ENCODE results near the gene MTSS2.

The MTSS2 gene

DNA sequence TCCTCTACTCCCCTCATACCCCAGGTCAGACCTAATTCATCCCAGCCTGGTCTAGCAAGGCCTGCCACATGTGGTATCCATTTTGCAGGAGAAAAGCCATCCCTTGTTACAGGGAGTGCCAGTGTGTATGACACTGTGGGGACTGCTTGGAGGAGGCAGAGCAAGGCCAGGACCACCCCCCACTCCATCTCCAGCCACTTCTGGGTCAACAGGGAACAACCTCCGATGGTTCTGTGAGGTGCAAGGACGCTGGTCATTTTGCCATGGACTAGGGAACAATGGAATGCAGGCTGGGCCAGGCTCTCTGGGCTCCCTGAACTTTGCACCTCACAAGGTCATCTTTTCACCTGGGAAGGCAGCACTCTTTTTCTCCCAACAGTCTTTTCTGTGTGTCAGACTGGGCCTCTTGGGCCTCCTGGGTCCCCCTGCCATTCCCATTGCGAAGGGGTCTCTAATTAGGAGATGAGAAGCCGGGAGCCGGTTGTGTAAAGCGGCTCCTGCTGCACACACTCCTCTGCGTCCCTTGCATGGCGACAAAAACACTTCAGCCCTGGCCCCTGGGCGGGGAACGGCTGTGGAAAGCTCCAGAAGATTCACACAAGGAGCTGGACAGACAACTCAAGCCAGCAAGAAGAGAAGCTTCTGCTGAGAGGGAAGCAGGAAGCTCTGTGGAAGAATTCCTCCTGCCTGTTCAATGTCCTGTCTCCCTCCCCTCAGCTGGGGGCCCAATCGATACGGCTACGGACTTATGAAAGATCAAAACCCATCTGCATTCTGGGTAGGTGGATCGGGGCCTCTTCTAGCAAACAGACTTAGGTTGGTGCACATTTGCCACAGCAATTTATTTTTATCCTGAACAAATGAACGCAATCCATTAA is 38.5 kb upstream of the MTSS2 start:
- Histone ChIP-seq H3K9ac (ENCODE audit: low read length) (no peak overlapping the region), H3K79me2 (ENCODE audit: control insufficient read depth, insufficient read depth, low read length) (no peaks in the 10 kb centered on the region), H3K4me2 (ENCODE audit: low read length) (no peak overlapping the region), H4K5ac (ENCODE audit: low read length) (no peak overlapping the region), H3K4ac (ENCODE audit: low read depth, low read length) (no peak overlapping the region), H2BK5ac (ENCODE audit: low read length) (no peak overlapping the region), H3K56ac (ENCODE audit: low read length) (no peak overlapping the region), H3K4me1 (ENCODE audit: control insufficient read depth, low read depth, low read length) (peaks cover 2% of the 10 kb centered on the region), H2BK120ac (ENCODE audit: low read depth, low read length) (no peak overlapping the region), H3K4me3 (ENCODE audit: low read length) (no peak overlapping the region), H3K18ac (ENCODE audit: low read length) (no peak overlapping the region), H2AK5ac (ENCODE audit: low read length) (no peak overlapping the region), H3K27ac (ENCODE audit: low read depth, low read length) (no peak overlapping the region), H3K79me1 (ENCODE audit: low read length) (no peaks in the 10 kb centered on the region), H3K27me3 (ENCODE audit: insufficient read depth, low read length, poor library complexity) (no peaks in the 10 kb centered on the region), H3K23ac (ENCODE audit: low read length) (no peak overlapping the region), H4K8ac (ENCODE audit: low read depth, low read length) (no peak overlapping the region), H2BK15ac (replicated peaks; ENCODE audit: low read depth) (no peak overlapping the region), H3K36me3 (ENCODE audit: control insufficient read depth, insufficient read depth, low read length) (no peaks in the 10 kb centered on the region)
- WGBS (ENCODE audit: extremely low coverage, insufficient coverage, low lambda C conversion rate) = no CpG with 5 or more reads among the region's 15 CpGs
- DNase-seq = no peak

DNA sequence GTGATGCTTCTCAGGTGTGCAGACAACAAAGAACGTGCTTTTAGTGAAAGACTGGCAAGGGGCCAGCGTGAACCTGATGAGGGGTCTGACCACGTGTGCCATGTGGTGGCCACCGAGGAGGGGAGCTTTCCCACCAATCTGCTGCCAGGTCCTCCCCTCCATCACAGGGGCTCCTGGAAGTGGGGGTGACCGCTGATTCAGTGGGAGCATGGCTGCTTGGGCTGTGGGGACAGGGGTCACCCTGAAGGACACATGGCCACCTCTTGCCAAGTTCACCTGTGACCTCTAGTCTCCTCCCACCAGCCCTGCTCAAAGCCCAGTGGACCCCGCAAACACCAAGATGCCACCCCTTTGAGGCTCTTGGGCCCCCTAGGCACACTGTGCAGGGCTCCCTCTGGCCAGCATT is 37.9 kb upstream of the MTSS2 start:
- no peaks in the 10 kb centered on the region for H3K36me3 ChIP-seq (ENCODE audit: control insufficient read depth, insufficient read depth, low read length)
- DNase-seq = no peak
- H3K23ac ChIP-seq (ENCODE audit: low read length) = no peak overlapping the region
- H2AK5ac ChIP-seq (ENCODE audit: low read length) = no peak overlapping the region
- peaks cover 2% of the 10 kb centered on the region for H3K4me1 ChIP-seq (ENCODE audit: control insufficient read depth, low read depth, low read length)
- no peak overlapping the region for H2BK15ac ChIP-seq (replicated peaks; ENCODE audit: low read depth)
- H3K4me3 ChIP-seq (ENCODE audit: low read length) = no peak overlapping the region
- H3K79me2 ChIP-seq (ENCODE audit: control insufficient read depth, insufficient read depth, low read length) = no peaks in the 10 kb centered on the region
- no CpG with 5 or more reads among the region's 6 CpGs for WGBS (ENCODE audit: extremely low coverage, insufficient coverage, low lambda C conversion rate)
- no peak overlapping the region for H3K27ac ChIP-seq (ENCODE audit: low read depth, low read length)
- no peak overlapping the region for H3K56ac ChIP-seq (ENCODE audit: low read length)
- no peak overlapping the region for H2BK5ac ChIP-seq (ENCODE audit: low read length)
- H3K4ac ChIP-seq (ENCODE audit: low read depth, low read length) = no peak overlapping the region
- no peak overlapping the region for H3K18ac ChIP-seq (ENCODE audit: low read length)
- H3K4me2 ChIP-seq (ENCODE audit: low read length) = no peak overlapping the region
- H3K9ac ChIP-seq (ENCODE audit: low read length) = no peak overlapping the region
- no peaks in the 10 kb centered on the region for H3K27me3 ChIP-seq (ENCODE audit: insufficient read depth, low read length, poor library complexity)
- H3K79me1 ChIP-seq (ENCODE audit: low read length) = no peaks in the 10 kb centered on the region
- no peak overlapping the region for H4K5ac ChIP-seq (ENCODE audit: low read length)
- H2BK120ac ChIP-seq (ENCODE audit: low read depth, low read length) = no peak overlapping the region
- H4K8ac ChIP-seq (ENCODE audit: low read depth, low read length) = no peak overlapping the region

DNA sequence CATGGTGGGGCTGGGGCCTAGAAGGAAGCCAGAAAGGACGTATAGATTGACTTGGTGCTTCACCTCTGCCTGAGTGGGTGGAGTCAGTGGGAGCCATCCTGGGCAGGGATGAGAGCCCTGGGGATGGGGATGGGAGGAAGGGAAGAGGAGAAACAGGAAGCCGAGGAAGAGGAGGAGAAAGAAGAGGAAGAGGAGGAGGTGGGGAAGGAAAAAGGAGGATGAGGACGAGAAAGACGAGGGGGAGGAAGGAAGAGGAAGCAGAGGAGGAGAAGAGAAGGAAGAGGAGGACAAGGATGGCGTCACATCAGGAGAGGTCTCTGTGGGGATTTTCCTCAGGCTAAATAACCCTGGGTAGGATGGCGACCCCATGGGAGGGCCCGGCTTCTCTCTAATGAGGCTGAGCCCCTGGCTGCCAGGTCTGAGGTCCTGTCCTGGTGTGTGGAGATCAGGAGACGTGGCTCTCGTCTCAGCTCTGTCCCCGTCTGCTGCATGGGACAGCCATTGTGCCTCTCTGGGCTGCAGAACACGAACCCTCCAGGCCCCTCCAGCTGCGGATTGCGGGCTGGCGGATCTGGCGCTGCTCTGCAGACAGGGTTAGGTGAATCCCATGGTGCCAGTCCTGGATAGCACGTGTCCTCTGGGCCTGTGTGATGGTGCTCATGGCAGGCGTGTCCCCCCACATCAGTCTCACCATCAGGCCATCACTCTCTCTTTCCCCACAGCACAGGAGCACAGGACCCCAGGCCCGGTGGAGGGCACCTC is 35.5 kb upstream of the MTSS2 start:
- Histone ChIP-seq H2BK120ac (ENCODE audit: low read depth, low read length) (no peak overlapping the region), H3K56ac (ENCODE audit: low read length) (no peak overlapping the region), H3K23ac (ENCODE audit: low read length) (no peak overlapping the region), H3K18ac (ENCODE audit: low read length) (no peak overlapping the region), H3K79me2 (ENCODE audit: control insufficient read depth, insufficient read depth, low read length) (no peaks in the 10 kb centered on the region), H2AK5ac (ENCODE audit: low read length) (no peak overlapping the region), H4K5ac (ENCODE audit: low read length) (no peak overlapping the region), H3K4me2 (ENCODE audit: low read length) (no peak overlapping the region), H3K27ac (ENCODE audit: low read depth, low read length) (no peak overlapping the region), H3K4ac (ENCODE audit: low read depth, low read length) (no peak overlapping the region), H3K79me1 (ENCODE audit: low read length) (no peaks in the 10 kb centered on the region), H3K4me1 (ENCODE audit: control insufficient read depth, low read depth, low read length) (peaks cover 2% of the 10 kb centered on the region), H2BK15ac (replicated peaks; ENCODE audit: low read depth) (no peak overlapping the region), H4K8ac (ENCODE audit: low read depth, low read length) (no peak overlapping the region), H3K27me3 (ENCODE audit: insufficient read depth, low read length, poor library complexity) (no peaks in the 10 kb centered on the region), H3K4me3 (ENCODE audit: low read length) (no peak overlapping the region), H3K9ac (ENCODE audit: low read length) (no peak overlapping the region), H3K36me3 (ENCODE audit: control insufficient read depth, insufficient read depth, low read length) (no peaks in the 10 kb centered on the region), H2BK5ac (ENCODE audit: low read length) (no peak overlapping the region)
- no peak for DNase-seq
- WGBS (ENCODE audit: extremely low coverage, insufficient coverage, low lambda C conversion rate) = 92% methylated on average over 2 of the region's 18 CpGs

DNA sequence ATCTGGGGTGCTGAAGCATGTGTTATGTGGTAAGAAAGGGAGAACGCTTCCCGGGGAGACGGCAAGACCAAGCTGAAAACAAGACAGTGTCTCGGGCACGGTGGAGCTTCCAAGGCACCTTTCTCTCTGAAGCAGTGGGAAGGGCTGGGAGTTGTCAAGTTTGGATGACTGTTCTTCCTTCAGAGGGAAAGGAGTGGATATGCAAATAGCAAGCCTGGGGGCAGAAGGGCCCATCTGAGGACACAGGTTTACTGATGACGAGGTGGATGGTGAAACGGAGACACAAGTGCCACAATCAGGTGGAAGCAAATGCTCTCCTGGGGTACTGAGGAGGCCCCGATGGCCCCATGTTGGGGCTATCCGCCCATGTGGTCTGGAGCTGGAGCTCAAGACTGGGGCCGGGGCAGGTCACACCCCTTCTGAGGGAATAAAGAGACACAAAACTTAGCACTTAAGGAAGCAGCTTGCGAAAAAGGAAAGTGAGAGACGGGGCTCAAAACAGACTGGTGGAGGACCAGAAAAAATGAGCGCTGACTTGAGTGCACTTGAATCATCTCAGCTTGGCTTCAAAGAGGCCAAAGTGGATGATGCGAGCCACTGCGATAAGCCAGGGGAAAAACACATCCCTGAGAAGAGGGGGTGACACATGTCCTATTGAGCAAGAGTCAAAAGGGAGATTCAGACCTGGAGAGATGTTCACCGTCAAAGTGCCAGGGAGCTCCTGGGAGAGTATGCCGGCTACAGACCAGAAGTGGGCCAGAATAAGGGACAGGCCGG is 34.8 kb upstream of the MTSS2 start:
- peaks cover 1% of the 10 kb centered on the region for H3K4me1 ChIP-seq (ENCODE audit: control insufficient read depth, low read depth, low read length)
- H2AK5ac ChIP-seq (ENCODE audit: low read length) = no peak overlapping the region
- no peak overlapping the region for H3K56ac ChIP-seq (ENCODE audit: low read length)
- no peak for DNase-seq
- H3K23ac ChIP-seq (ENCODE audit: low read length) = no peak overlapping the region
- H3K36me3 ChIP-seq (ENCODE audit: control insufficient read depth, insufficient read depth, low read length) = no peaks in the 10 kb centered on the region
- H3K79me1 ChIP-seq (ENCODE audit: low read length) = no peaks in the 10 kb centered on the region
- H3K4me3 ChIP-seq (ENCODE audit: low read length) = no peak overlapping the region
- H2BK5ac ChIP-seq (ENCODE audit: low read length) = no peak overlapping the region
- no peak overlapping the region for H3K4ac ChIP-seq (ENCODE audit: low read depth, low read length)
- H3K79me2 ChIP-seq (ENCODE audit: control insufficient read depth, insufficient read depth, low read length) = no peaks in the 10 kb centered on the region
- no peak overlapping the region for H2BK120ac ChIP-seq (ENCODE audit: low read depth, low read length)
- no peak overlapping the region for H2BK15ac ChIP-seq (replicated peaks; ENCODE audit: low read depth)
- WGBS (ENCODE audit: extremely low coverage, insufficient coverage, low lambda C conversion rate) = no CpG with 5 or more reads among the region's 18 CpGs
- H4K5ac ChIP-seq (ENCODE audit: low read length) = no peak overlapping the region
- no peak overlapping the region for H3K9ac ChIP-seq (ENCODE audit: low read length)
- no peak overlapping the region for H4K8ac ChIP-seq (ENCODE audit: low read depth, low read length)
- H3K18ac ChIP-seq (ENCODE audit: low read length) = no peak overlapping the region
- H3K4me2 ChIP-seq (ENCODE audit: low read length) = no peak overlapping the region
- no peak overlapping the region for H3K27ac ChIP-seq (ENCODE audit: low read depth, low read length)
- H3K27me3 ChIP-seq (ENCODE audit: insufficient read depth, low read length, poor library complexity) = no peaks in the 10 kb centered on the region

DNA sequence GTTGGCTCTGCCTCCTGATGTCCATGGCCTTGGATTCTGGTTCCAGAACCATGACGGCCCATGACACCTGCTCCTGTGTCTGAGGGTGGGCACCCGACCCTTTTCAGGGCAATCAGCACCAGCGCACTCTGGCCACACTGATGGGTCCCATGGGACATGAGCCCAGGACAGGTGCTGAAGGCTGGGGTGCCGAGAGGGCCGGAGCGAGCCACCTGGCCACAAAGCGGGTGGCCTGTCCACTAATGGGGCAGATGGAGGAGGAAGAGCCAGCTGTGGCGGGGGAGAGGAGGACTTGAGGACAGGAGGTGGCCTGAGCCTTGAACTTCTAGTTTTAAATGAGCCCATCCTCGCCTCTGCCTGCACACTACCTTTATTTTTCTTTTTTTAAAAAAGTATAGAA is 31.2 kb upstream of the MTSS2 start:
- Histone ChIP-seq H3K18ac (ENCODE audit: low read length) (no peak overlapping the region), H3K79me1 (ENCODE audit: low read length) (no peaks in the 10 kb centered on the region), H3K56ac (ENCODE audit: low read length) (no peak overlapping the region), H3K4me1 (ENCODE audit: control insufficient read depth, low read depth, low read length) (peaks cover 4% of the 10 kb centered on the region), H3K4ac (ENCODE audit: low read depth, low read length) (no peak overlapping the region), H2BK5ac (ENCODE audit: low read length) (no peak overlapping the region), H3K4me3 (ENCODE audit: low read length) (no peak overlapping the region), H3K9ac (ENCODE audit: low read length) (no peak overlapping the region), H3K27ac (ENCODE audit: low read depth, low read length) (no peak overlapping the region), H3K27me3 (ENCODE audit: insufficient read depth, low read length, poor library complexity) (no peaks in the 10 kb centered on the region), H4K8ac (ENCODE audit: low read depth, low read length) (no peak overlapping the region), H3K79me2 (ENCODE audit: control insufficient read depth, insufficient read depth, low read length) (no peaks in the 10 kb centered on the region), H3K36me3 (ENCODE audit: control insufficient read depth, insufficient read depth, low read length) (no peaks in the 10 kb centered on the region), H2BK120ac (ENCODE audit: low read depth, low read length) (no peak overlapping the region), H4K5ac (ENCODE audit: low read length) (no peak overlapping the region), H3K23ac (ENCODE audit: low read length) (no peak overlapping the region), H2BK15ac (replicated peaks; ENCODE audit: low read depth) (no peak overlapping the region), H3K4me2 (ENCODE audit: low read length) (no peak overlapping the region), H2AK5ac (ENCODE audit: low read length) (no peak overlapping the region)
- no peak for DNase-seq
- WGBS (ENCODE audit: extremely low coverage, insufficient coverage, low lambda C conversion rate) = no CpG with 5 or more reads among the region's 9 CpGs

Data from mesendoderm (in vitro differentiated cells).